ENCODE results near the gene STK24. TPM values are rescaled to one million over a fixed set of nuclear protein-coding genes. Genes with fewer than 3 reads are reported as not detected.

The STK24 gene
- polyA plus RNA-seq, 3 donors, result 14.2 to 59.8 (median 28.9) TPM

GRCh38 chr13:98522371-98522770, 54.5 kb downstream of the STK24 start:
- Histone ChIP-seq H3K36me3 (replicated peaks in 1 of 2; ENCODE audit: control insufficient read depth in 1 of 2, insufficient read depth in 2 of 2, low read length in 2 of 2) (peaks cover 0 to 22% of the 10 kb centered on the region in 2 donors), H3K27me3 (ENCODE audit: control insufficient read depth in 2 of 2, insufficient read depth in 2 of 2, low read length in 2 of 2) (no peaks in the 10 kb centered on the region), H3K9me3 (replicated peaks in 1 of 2; ENCODE audit: control insufficient read depth in 1 of 2, insufficient read depth in 1 of 2, low read length in 2 of 2) (no peaks in the 10 kb centered on the region), H3K27ac (ENCODE audit: low read depth in 1 of 2, low read length in 2 of 2) (peak overlapping the region in 1 of 2 donors; percentile 13), H3K4me2 (replicated peaks; ENCODE audit: extremely low read depth, low read length, poor library complexity, severe bottlenecking) (no peak overlapping the region), H4K20me1 (ENCODE audit: insufficient read depth, low read length) (peaks cover 98% of the 10 kb centered on the region), H3K79me2 (ENCODE audit: insufficient read depth, low read length) (peaks cover 93% of the 10 kb centered on the region), H3K4me3 (replicated peaks in 1 of 3; ENCODE audit: low read depth in 2 of 3, low read length in 3 of 3) (no peak overlapping the region), H3K4me1 (ENCODE audit: control insufficient read depth in 1 of 2, insufficient read depth in 2 of 2, low read length in 2 of 2) (peaks cover 8 to 22% of the 10 kb centered on the region in 2 donors), H3K9ac (ENCODE audit: insufficient read depth, low read length, poor library complexity, severe bottlenecking) (no peak overlapping the region), H2AFZ (ENCODE audit: insufficient read depth, low read depth, low read length, poor library complexity, severe bottlenecking) (no peak overlapping the region)
- TF ChIP-seq, protein P1, sequence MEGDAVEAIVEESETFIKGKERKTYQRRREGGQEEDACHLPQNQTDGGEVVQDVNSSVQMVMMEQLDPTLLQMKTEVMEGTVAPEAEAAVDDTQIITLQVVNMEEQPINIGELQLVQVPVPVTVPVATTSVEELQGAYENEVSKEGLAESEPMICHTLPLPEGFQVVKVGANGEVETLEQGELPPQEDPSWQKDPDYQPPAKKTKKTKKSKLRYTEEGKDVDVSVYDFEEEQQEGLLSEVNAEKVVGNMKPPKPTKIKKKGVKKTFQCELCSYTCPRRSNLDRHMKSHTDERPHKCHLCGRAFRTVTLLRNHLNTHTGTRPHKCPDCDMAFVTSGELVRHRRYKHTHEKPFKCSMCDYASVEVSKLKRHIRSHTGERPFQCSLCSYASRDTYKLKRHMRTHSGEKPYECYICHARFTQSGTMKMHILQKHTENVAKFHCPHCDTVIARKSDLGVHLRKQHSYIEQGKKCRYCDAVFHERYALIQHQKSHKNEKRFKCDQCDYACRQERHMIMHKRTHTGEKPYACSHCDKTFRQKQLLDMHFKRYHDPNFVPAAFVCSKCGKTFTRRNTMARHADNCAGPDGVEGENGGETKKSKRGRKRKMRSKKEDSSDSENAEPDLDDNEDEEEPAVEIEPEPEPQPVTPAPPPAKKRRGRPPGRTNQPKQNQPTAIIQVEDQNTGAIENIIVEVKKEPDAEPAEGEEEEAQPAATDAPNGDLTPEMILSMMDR (IDR thresholded peaks at IDR 0.05), result no peak
- H3K36me3 Mint-ChIP-seq, result peaks cover 16 to 28% of the 10 kb centered on the region in 2 donors
- peak overlapping the region in 5 of 7 donors; percentile 16 to 64 (median 32) for H3K27ac Mint-ChIP-seq
- intact Hi-C loops (cut with micrococcal nuclease), result loop anchor here in 1 of 2 donors (5.0 kb wide), 1 partner anchor 45 kb away; no protein-coding TSS in a partner anchor
- H3K4me3 Mint-ChIP-seq, result no peak overlapping the region
- 80% methylated on average over 3 of the region's 5 CpGs for WGBS (ENCODE audit: insufficient coverage)
- H3K9me3 Mint-ChIP-seq, result no peaks in the 10 kb centered on the region
- DNase-seq, result no peak
- peaks cover 67% of the 10 kb centered on the region for H3K4me1 Mint-ChIP-seq
- peaks cover 0 to 3% (median 0%) of the 10 kb centered on the region in 3 donors for H3K27me3 Mint-ChIP-seq (ENCODE audit: low read depth in 3 of 3)

DNA sequence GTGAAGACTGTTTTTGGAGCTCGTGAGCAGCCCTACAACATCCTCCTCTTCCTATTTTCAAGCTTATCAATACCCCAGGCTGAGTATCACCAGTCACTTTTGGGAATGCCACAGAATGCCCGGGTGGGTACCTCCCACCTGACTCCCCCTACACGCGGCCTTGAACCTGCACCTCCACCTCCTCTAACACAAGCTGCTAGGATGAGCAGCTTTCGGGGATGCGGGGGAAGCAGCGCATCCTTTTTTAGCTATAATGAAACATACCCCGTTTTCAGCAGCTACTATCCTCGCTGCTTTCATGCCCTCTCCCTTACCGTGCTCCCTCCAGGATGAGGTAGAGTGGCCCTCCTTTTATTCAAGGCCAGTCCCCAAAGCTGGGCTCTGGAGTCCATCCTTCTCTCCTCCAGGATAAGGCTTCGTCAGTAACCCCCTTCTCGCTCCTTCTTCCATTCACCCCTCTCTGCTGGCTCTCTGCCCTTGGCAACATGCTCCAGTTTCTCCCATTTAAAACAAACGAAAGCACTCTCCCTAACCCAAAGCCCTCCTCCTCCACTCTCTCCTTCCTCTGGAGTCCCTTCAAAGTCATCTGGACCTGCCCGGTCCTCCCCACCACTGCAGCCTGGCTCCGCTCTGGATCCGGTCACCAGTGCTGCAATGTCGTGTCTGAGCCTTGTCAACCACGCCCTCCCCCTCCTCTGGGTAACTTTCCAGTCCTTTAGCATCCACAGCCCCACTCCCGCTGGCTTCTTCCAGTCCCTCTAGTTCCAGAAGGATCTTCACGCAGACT, 55.3 kb downstream of the STK24 start:
- TF ChIP-seq, protein P1 (IDR thresholded peaks at IDR 0.05), result no peak
- Histone ChIP-seq H3K79me2 (ENCODE audit: insufficient read depth, low read length) (peaks cover 93% of the 10 kb centered on the region), H3K9ac (ENCODE audit: insufficient read depth, low read length, poor library complexity, severe bottlenecking) (no peak overlapping the region), H3K4me1 (ENCODE audit: control insufficient read depth in 1 of 2, insufficient read depth in 2 of 2, low read length in 2 of 2) (peaks cover 8 to 22% of the 10 kb centered on the region in 2 donors), H3K9me3 (replicated peaks in 1 of 2; ENCODE audit: control insufficient read depth in 1 of 2, insufficient read depth in 1 of 2, low read length in 2 of 2) (no peaks in the 10 kb centered on the region), H4K20me1 (ENCODE audit: insufficient read depth, low read length) (peaks cover 96% of the 10 kb centered on the region), H2AFZ (ENCODE audit: insufficient read depth, low read depth, low read length, poor library complexity, severe bottlenecking) (no peak overlapping the region), H3K36me3 (replicated peaks in 1 of 2; ENCODE audit: control insufficient read depth in 1 of 2, insufficient read depth in 2 of 2, low read length in 2 of 2) (peaks cover 0 to 29% of the 10 kb centered on the region in 2 donors), H3K27ac (ENCODE audit: low read depth in 1 of 2, low read length in 2 of 2) (peak overlapping the region in 1 of 2 donors; percentile 13), H3K4me2 (replicated peaks; ENCODE audit: extremely low read depth, low read length, poor library complexity, severe bottlenecking) (no peak overlapping the region), H3K4me3 (replicated peaks in 1 of 3; ENCODE audit: low read depth in 2 of 3, low read length in 3 of 3) (no peak overlapping the region), H3K27me3 (ENCODE audit: control insufficient read depth in 2 of 2, insufficient read depth in 2 of 2, low read length in 2 of 2) (no peaks in the 10 kb centered on the region)
- 95% methylated on average over 15 of the region's 20 CpGs for WGBS (ENCODE audit: insufficient coverage)
- Mint-ChIP-seq H3K36me3 (peaks cover 20 to 29% of the 10 kb centered on the region in 2 donors), H3K27ac (peak overlapping the region in 4 of 7 donors; percentile 37 to 64 (median 46)), H3K4me3 (no peak overlapping the region), H3K27me3 (ENCODE audit: low read depth in 3 of 3) (peaks cover 0 to 3% (median 0%) of the 10 kb centered on the region in 3 donors), H3K4me1 (peaks cover 62% of the 10 kb centered on the region), H3K9me3 (no peaks in the 10 kb centered on the region)
- DNase-seq, result no peak
- intact Hi-C loops (cut with micrococcal nuclease), result loop anchor here in 1 of 2 donors (5.0 kb wide), 1 partner anchor 44 kb away; no protein-coding TSS in a partner anchor
